NCI-H146 treated with DMSO at 0.1 percent for 48 hours (cell line): ENCODE measurements around the gene SESN2.

Source experiments
- DNase-seq: peaks from one replicate; lab custom pipeline; 2025; ENCODE audit not compliant: unreplicated experiment; lab: John Stamatoyannopoulos, UW

Gene SESN2

DNA sequence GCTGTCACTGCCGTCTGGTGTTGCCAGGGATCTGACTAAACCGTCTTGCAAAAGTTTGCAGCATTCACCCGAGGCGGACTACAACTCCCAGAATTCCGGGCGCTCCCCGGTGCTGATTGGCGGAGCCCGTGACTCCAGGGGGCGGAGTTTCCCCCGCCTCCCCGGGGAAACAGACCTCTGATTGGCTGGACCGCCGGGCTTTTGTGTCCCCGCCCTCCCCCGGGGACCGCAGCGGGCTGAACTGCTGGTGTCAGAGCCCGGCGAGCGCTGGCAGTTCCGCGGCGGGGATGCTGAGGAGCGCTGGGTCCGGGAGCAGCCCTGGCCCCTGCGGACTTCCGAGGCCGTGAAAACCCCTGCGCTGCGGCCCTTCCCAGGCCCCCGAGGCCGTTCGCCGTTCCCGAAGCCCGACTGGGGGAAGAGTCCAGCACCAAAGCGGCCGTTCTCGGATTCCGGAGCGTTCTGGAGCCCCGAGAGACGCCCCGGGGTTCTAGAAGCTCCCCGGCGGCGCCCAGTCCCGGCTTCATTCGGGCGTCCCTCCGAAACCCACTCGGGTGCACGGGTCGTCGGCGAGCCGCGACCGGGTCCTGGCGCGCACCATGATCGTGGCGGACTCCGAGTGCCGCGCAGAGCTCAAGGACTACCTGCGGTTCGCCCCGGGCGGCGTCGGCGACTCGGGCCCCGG is at the start of gene SESN2:
Gene SESN2 (plus strand): TSS at position 267 of the 682 bp plus-strand sequence. CDS start 330 bp downstream, at position 597.
- DNase-seq = peak; percentile 68

DNA sequence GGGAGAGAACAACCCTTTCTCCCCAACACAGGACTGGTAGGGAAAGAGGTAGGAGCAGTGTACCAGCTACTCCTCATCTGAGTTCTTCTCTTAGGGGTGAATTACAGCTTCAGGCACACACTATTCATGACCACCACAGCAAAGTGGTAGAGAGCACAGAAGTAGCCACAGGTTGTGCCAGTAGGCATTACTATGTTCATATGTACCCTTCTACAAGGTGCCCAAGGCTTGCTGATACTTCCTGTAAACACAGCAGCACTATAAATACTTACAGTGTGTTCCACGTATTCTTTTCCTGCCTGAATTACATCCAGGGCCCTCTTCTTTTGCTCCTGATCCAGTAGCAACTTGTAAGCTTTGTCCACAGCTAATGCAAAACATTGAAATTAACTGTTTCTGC is 49.6 kb upstream of the SESN2 start:
- DNase-seq = no peak

DNA sequence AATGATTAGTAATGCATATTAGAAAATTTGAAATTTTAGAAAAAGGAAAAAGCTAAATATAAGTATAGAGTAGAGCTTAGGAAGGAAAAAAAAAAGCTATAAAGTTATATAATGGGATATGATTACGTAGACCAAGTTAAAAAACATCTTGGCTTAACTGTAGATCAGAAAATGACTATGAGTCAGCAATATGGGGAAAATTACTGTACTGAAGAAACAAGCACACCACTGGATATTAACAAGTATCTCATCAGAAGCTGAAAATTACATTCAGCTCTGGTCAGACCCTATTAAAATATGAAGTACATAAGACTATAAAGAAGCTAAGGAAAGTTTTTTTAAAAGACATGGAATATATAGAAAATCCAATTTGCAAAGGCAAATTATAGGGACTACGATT is 46.0 kb upstream of the SESN2 start:
- DNase-seq = no peak

GRCh38 chr1:28229089-28229488 is 30.2 kb upstream of the SESN2 start:
- DNase-seq = no peak

- DNase-seq = no peak
These were observed 29.3 kb upstream of the SESN2 start for GRCh38 chr1:28229996-28230395.

DNA sequence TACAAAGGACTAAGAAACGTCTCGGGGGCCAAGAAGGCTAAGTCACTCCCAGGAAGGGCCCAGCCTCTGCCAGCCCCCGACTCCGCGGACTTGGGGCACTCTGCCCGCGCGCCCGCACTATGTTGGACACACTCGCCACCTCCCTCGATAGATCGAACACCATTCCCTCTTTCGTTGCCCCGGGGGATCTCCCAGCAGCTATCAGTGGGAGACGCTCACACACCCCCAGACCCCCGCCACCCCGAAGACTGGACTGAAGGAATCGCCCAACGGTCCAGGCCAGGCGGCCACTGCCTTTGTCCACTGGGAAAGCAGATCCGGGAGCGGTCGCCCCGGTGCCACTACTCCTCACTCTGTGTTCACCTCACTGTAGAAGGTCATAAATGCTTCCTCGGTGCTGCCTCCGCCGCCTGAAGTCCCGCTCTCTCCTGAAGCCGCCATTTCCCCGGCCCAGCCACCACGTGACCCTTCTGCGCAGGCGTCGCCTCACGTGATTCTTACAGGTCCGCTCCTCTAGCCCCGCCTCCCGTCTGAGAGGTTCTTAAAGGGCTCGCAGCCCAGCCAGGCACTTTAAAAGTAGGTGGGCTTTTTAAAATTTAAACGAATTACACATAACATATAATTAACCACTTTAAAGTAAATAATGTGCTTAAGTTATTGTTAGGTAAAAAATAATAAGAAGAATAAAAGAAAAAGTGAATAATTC is 26.6 kb upstream of the SESN2 start, which contains the start of gene DNAJC8:
Gene DNAJC8 (minus strand): TSS at position 472 of the 706 bp plus-strand sequence. CDS start 31 bp downstream, at position 441.
- peak; percentile 79 for DNase-seq

DNA sequence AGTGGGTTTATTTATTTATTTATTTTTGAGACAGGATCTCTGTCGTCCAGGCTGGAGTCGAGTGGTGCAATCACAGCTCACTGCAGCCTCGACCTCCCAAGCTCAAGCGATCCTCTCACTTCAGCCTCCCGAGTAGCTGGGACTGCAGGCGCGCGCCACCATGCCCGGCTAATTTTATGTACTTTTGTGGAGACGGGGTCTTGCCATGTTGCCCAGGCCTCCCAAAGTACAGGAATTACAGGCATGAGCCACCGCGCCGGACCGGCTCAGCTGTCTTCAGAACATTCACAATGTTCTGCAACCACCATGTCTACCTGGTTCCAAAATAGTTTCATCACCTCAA is 26.1 kb upstream of the SESN2 start:
- no peak for DNase-seq

DNA sequence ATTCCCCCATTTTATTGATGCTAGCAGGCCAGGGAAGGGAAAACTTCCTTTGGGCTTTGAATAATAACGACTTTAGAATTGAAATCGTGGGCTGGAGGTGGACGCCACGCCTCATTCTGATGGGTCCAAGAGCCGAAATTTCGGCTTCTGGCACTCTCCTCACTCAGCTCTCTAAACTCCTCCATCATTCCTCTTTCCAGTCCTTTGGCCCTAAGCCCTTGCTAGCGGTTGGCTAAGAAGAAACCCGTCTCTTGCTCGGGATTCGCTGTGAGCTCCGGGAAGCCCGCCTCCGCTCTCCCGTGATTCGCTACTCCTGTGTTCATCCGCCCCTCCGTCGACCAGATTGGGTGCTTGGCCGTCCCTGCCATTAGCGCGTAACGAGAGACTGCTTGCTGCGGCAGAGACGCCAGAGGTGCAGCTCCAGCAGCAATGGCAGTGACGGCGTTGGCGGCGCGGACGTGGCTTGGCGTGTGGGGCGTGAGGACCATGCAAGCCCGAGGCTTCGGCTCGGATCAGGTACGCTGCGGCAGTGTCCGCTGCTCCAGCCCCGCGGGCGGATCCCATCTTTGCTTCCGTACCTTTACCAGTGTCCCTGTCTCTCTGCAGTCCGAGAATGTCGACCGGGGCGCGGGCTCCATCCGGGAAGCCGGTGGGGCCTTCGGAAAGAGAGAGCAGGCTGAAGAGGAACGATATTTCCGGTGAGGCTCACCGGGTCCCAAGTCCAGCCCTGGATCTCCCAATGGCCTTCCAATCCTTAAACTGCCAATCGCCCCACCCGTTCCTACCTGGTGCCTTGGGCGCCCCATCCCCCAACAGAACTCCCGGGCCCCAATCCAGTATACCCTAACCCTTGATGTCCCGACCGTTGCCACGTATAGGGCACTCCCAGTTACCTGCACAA is 23.3 kb upstream of the SESN2 start, which contains the start of gene ATP5IF1:
Gene ATP5IF1 (plus strand): TSS at position 370 of the 901 bp plus-strand sequence. CDS start 60 bp downstream, at position 430.
- DNase-seq = peak; percentile 95

- DNase-seq = no peak
These were observed 22.5 kb upstream of the SESN2 start for GRCh38 chr1:28236656-28237322.

DNA sequence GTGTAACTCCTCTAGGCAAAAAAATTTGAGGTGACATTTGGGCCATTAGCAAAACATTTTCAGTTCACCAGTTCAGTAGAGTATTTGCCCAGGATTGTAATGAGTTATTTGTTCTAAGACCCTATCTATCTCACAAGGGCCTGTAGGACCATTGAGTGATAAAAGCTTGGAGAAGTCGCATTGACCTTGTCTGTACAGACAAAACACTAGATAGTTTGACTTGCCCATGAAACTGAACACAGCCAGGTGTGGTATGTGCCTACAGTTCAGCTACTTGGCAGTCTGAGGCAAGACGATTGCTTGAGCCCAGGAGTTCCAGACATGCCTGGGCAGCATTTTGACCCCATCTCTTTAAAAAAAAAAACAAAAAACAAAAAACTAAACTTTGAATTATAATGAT is 20.3 kb upstream of the SESN2 start:
- DNase-seq = no peak

DNA sequence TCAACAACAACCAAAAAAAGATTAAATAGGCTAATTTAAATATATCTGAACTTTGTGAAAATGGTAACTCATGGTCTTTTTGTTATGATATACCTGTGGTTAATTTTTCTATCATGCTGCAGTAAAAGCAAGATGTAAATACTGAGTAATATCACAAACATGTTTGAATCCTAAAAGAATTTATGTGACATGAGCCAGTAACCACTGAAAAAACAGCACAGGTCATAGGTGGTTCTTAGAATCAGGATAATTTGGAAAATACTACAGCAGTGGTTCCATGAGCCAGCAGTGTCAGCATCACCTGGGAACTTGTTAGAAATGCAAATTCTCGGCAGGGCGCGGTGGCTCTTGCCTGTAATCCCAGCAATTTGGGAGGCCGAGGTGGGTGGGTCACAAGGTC is 19.3 kb upstream of the SESN2 start:
- DNase-seq = no peak

GRCh38 chr1:28241638-28242241 is 17.6 kb upstream of the SESN2 start:
- DNase-seq = no peak

GRCh38 chr1:28243685-28244311 is 15.5 kb upstream of the SESN2 start:
- DNase-seq = no peak

GRCh38 chr1:28244549-28245251 is 14.6 kb upstream of the SESN2 start:
- DNase-seq = no peak

DNA sequence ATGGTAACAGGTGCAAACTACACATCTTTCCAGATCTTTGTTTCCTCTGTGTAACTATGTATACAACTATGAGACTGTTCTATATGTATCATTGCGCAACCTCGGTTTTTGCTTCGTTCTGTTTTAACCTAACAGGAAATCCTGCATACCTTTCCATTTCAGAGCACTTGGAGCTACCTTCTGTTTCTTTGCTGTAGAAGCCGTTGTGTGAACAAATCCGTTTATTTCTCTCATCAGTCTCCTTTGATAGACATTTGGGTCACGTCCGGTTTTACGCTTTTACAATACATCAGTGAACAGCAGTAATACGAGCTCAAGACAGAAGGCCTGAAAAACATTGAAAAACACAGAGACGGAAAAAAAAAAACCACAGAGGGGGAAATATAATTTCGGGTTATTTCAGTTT is 12.9 kb upstream of the SESN2 start:
- no peak for DNase-seq

GRCh38 chr1:28247612-28248272 is 11.6 kb upstream of the SESN2 start:
- no peak for DNase-seq

DNA sequence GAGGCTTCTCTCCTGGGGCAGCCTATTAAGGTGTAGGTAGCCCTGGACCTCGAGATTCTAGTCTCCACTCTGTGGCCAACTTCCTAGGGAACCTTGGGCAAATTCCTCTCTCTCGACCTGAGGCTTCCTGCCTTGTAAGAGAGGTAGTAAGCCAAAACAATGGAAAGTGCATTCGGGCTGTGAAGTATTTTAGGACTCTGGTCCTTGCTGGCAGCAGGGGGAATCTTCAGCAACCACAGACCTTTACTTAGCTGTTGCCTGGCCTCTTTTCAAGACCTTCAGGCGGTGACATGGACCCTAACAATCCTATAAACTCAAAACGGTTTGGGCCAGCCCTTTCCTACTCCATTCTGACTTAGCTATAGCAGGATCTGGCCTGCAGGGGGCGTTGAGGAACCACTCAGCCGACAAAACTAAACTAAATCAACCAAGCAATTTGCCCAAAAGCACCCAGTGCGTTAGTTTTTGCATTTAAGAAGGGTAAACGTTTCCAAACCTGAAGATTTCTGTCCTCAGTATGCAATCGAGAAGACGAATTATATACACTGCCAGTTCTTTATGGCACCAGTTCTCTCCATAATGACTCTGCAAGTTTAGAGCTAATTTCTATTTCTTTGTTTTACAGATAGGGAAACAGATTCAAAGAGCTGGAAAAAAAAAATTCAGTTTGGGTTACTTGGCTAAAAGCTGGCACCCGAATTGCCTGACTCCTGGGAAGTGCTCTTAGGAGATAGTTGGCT is 10.9 kb upstream of the SESN2 start:
- DNase-seq = peak; percentile 13
